H1 (cell line): ENCODE measurements around the gene ANAPC10. TPM values are rescaled to one million over a fixed set of nuclear protein-coding genes. Genes with fewer than 3 reads are reported as not detected.

ENCODE experiments used
- CTCF ChIA-PET: fragments of 300-600 bp; sonication (Branson Sonifier 250); formaldehyde crosslinking; loops from one replicate; lab custom pipeline; 2021; ENCODE audit not compliant: partially characterized antibody; lab: Charles Lee
- POLR2A ChIA-PET: fragments of 300-600 bp; sonication (Branson Sonifier 250); formaldehyde crosslinking; loops from one replicate; lab custom pipeline; 2021; ENCODE audit warnings: inconsistent platforms; ENCODE audit not compliant: partially characterized antibody; lab: Charles Lee
- DNase-seq, 2 experiments: peaks; one replicate each; pipeline versions ENCODE4 v3.0.0 to v3.0.0-alpha.2; 2010 to 2022; ENCODE audit warnings: low spot score in 2 of 2, low read depth in 1 of 2, mixed read lengths in 1 of 2
- FAIRE-seq: peaks from 2 replicates; lab custom pipeline; 2011; peaks lifted over from hg19 to GRCh38; lab: Jason Lieb, UNC
- H2AFZ ChIP-seq: 2 replicates; pipeline ENCODE4 v1.8.1; 2012; ENCODE audit warnings: low read length, inconsistent platforms
- H2AK5ac ChIP-seq: 2 replicates; pipeline ENCODE4 v1.6.1; 2013; ENCODE audit warnings: low read depth, low read length
- H2BK120ac ChIP-seq: replicated peaks from 2 replicates; pipeline ENCODE3; 2013; ENCODE audit warnings: low read depth, low read length, inconsistent platforms
- H2BK12ac ChIP-seq: 2 replicates; pipeline ENCODE4 v1.6.1; 2013; ENCODE audit warnings: low read depth, low read length
- H2BK15ac ChIP-seq: 2 replicates; pipeline ENCODE4 v1.6.1; 2013; ENCODE audit warnings: low read length
- H2BK20ac ChIP-seq: 2 replicates; pipeline ENCODE4 v1.6.1; 2013; ENCODE audit warnings: low read length
- H2BK5ac ChIP-seq: 2 replicates; pipeline ENCODE4 v1.6.1; 2013; ENCODE audit warnings: low read depth, low read length
- H3K14ac ChIP-seq: 2 replicates; pipeline ENCODE4 v1.6.1; 2013; ENCODE audit warnings: inconsistent platforms; ENCODE audit not compliant: insufficient read length
- H3K18ac ChIP-seq: 2 replicates; pipeline ENCODE4 v1.6.1; 2013; ENCODE audit warnings: low read length; ENCODE audit errors: extremely low read depth
- H3K23ac ChIP-seq: 2 replicates; pipeline ENCODE4 v1.6.1; 2013; ENCODE audit warnings: inconsistent platforms; ENCODE audit not compliant: insufficient read length
- H3K23me2 ChIP-seq: 2 replicates; pipeline ENCODE4 v1.6.1; 2013; ENCODE audit warnings: low read depth, low read length
- H3K27ac ChIP-seq: 2 replicates; pipeline ENCODE4 v1.6.1; 2011; ENCODE audit warnings: low read depth, low read length, inconsistent platforms
- H3K27me3 ChIP-seq, 4 experiments: replicated peaks in 1 of 4; 1 replicate in 1 of 4; 2 replicates in 3 of 4; pipeline versions ENCODE4 v1.6.1 to v1.8.1; 2011 to 2013; ENCODE audit warnings: low read length in 3 of 4, mild to moderate bottlenecking in 3 of 4, inconsistent platforms in 2 of 4, mixed read lengths in 2 of 4, moderate library complexity in 1 of 4; ENCODE audit not compliant: control insufficient read depth in 3 of 4, insufficient read depth in 3 of 4; ENCODE audit errors: extremely low read depth in 1 of 4
- H3K36me3 ChIP-seq, 4 experiments: 2 replicates each; pipeline versions ENCODE4 v1.6.1 to v1.8.1; 2011 to 2013; ENCODE audit warnings: mild to moderate bottlenecking in 4 of 4, low read length in 3 of 4, moderate library complexity in 2 of 4, control low read depth in 1 of 4, inconsistent platforms in 1 of 4; ENCODE audit not compliant: insufficient read depth in 4 of 4, control insufficient read depth in 2 of 4
- H3K4ac ChIP-seq: replicated peaks from 2 replicates; pipeline ENCODE3; 2013; ENCODE audit warnings: low read length, low read depth, mixed read lengths, inconsistent platforms; ENCODE audit not compliant: insufficient read length
- H3K4me1 ChIP-seq, 4 experiments: replicated peaks in 1 of 4; 1 replicate in 1 of 4; 2 replicates in 3 of 4; pipeline versions ENCODE4 v1.6.1 to v1.8.1; 2011 to 2013; ENCODE audit warnings: low read length in 3 of 4, inconsistent platforms in 2 of 4, mixed read lengths in 1 of 4; ENCODE audit not compliant: insufficient read depth in 4 of 4, control insufficient read depth in 3 of 4
- H3K4me2 ChIP-seq, 2 experiments: 2 replicates each; pipeline versions ENCODE4 v1.6.1 to v1.8.1; 2011 to 2013; ENCODE audit warnings: low read depth in 2 of 2, low read length in 2 of 2, control low read depth in 1 of 2, inconsistent platforms in 1 of 2, mild to moderate bottlenecking in 1 of 2; ENCODE audit not compliant: insufficient read depth in 1 of 2
- H3K4me3 ChIP-seq, 4 experiments: fragments of 200-600, 300-600 bp in 1 of 4; sonication (generic), shearing (Covaris generic), sonication (Bioruptor Twin) in 1 of 4; 2 replicates each; pipeline versions ENCODE4 v1.5.1 to v1.8.1; 2011 to 2016; ENCODE audit warnings: low read length in 4 of 4, low read depth in 3 of 4, control low read depth in 2 of 4, inconsistent platforms in 2 of 4, mild to moderate bottlenecking in 2 of 4, mixed read lengths in 1 of 4, moderate library complexity in 1 of 4; ENCODE audit not compliant: insufficient read depth in 2 of 4; ENCODE audit errors: extremely low read depth in 1 of 4
- H3K56ac ChIP-seq: replicated peaks from 2 replicates; pipeline ENCODE3; 2013; ENCODE audit warnings: low read depth, mild to moderate bottlenecking, mixed read lengths, low read length, inconsistent platforms; ENCODE audit not compliant: insufficient read length
- H3K79me1 ChIP-seq: 2 replicates; pipeline ENCODE4 v1.6.1; 2013; ENCODE audit warnings: low read depth, low read length, control low read depth
- H3K79me2 ChIP-seq, 2 experiments: 2 replicates each; pipeline versions ENCODE4 v1.6.1 to v1.8.1; 2012 to 2013; ENCODE audit warnings: low read length in 2 of 2, mild to moderate bottlenecking in 2 of 2, inconsistent platforms in 1 of 2; ENCODE audit not compliant: insufficient read depth in 2 of 2, control insufficient read depth in 1 of 2
- H3K9ac ChIP-seq, 4 experiments: replicated peaks in 1 of 4; 1 replicate in 1 of 4; 2 replicates in 3 of 4; pipeline versions ENCODE4 v1.6.1 to v1.8.1; 2011 to 2013; ENCODE audit warnings: low read depth in 3 of 4, low read length in 3 of 4, control low read depth in 2 of 4, mild to moderate bottlenecking in 2 of 4, moderate library complexity in 2 of 4, inconsistent platforms in 1 of 4; ENCODE audit errors: extremely low read depth in 1 of 4
- H3K9me3 ChIP-seq, 2 experiments: 2 replicates each; pipeline versions ENCODE4 v1.6.1 to v1.8.1; 2012 to 2013; ENCODE audit warnings: mild to moderate bottlenecking in 2 of 2, moderate library complexity in 2 of 2, control low read depth in 1 of 2, inconsistent platforms in 1 of 2, low read depth in 1 of 2, low read length in 1 of 2, mixed read lengths in 1 of 2; ENCODE audit not compliant: insufficient read depth in 2 of 2
- H4K20me1 ChIP-seq, 2 experiments: replicated peaks in 1 of 2; 2 replicates each; pipeline versions ENCODE3 to v1.8.1; 2011 to 2013; ENCODE audit warnings: inconsistent platforms in 2 of 2, low read length in 2 of 2, mild to moderate bottlenecking in 1 of 2; ENCODE audit not compliant: insufficient read depth in 2 of 2, control insufficient read depth in 1 of 2
- H4K5ac ChIP-seq: 2 replicates; pipeline ENCODE4 v1.6.1; 2013; ENCODE audit warnings: low read length, low read depth, mixed read lengths, inconsistent platforms; ENCODE audit not compliant: insufficient read length
- H4K8ac ChIP-seq: 2 replicates; pipeline ENCODE4 v1.8.0; 2013; ENCODE audit warnings: mild to moderate bottlenecking, moderate library complexity, low read length, inconsistent platforms; ENCODE audit not compliant: insufficient read depth; ENCODE audit errors: extremely low read depth
- H4K91ac ChIP-seq: replicated peaks from 2 replicates; pipeline ENCODE3; 2013; ENCODE audit warnings: low read length, mixed read lengths, inconsistent platforms; ENCODE audit not compliant: insufficient read length
- BACH1 ChIP-seq: IDR thresholded peaks from 2 replicates; pipeline ENCODE4 v1.6.1; 2012; ENCODE audit warnings: low read length, improper control_type of control experiment
- CEBPB ChIP-seq: IDR thresholded peaks from 2 replicates; pipeline ENCODE4 v1.6.1; 2012; ENCODE audit warnings: low read depth, low read length
- NANOG ChIP-seq: IDR thresholded peaks from 2 replicates; pipeline ENCODE4 v1.6.1; 2011; ENCODE audit warnings: low read length, low read depth, mild to moderate bottlenecking, inconsistent platforms; ENCODE audit not compliant: insufficient read depth, poor library complexity, severe bottlenecking
- NRF1 ChIP-seq: IDR thresholded peaks from 2 replicates; pipeline ENCODE4 v1.6.1; 2011; ENCODE audit warnings: mild to moderate bottlenecking, low read depth, low read length, improper control_type of control experiment
- WGBS, 2 experiments: shearing (Covaris generic) in 1 of 2; methylation state at CpG; one replicate each; pipeline versions ENCODE4 v1.1.6 to v1.1.7; 2013 to 2015; ENCODE audit warnings: low lambda C conversion rate in 2 of 2, mixed read lengths in 2 of 2, inconsistent platforms in 1 of 2, low coverage in 1 of 2, missing lambda C conversion rate in 1 of 2; ENCODE audit not compliant: insufficient replicate concordance in 2 of 2, insufficient coverage in 1 of 2, insufficient read length in 1 of 2; ENCODE audit errors: extremely low coverage in 1 of 2, missing lambda C conversion rate in 1 of 2; 5-methylcytosine and 5-hydroxymethylcytosine counted together
- polyA plus RNA-seq, 7 experiments: library from polyadenylated mRNA; depleted of rRNA in 3 of 7; stranded (reverse) in 5 of 7; unstranded in 2 of 7; fragments of >200 nt in 5 of 7; fragments of 200-250 nt in 2 of 7; gene quantifications; 1 replicate in 5 of 7; 2 replicates in 1 of 7; 4 replicates in 1 of 7; pipeline versions ENCODE4 v1.2.1 to v1.2.3, GENCODE V29; 2011 to 2013; ENCODE audit warnings: missing spikeins in 2 of 7, mixed read lengths in 2 of 7
- total RNA-seq: library from RNA; stranded (reverse); fragmentation: NEBNext Ultra II Directional; extraction: Animal tissue kit (Norgen Biotek cat#: 25700); gene quantifications from 2 replicates; pipeline ENCODE4 v1.2.1, GENCODE V29; 2021

ANAPC10 gene
- total and polyA plus RNA-seq, 2 of the 8 experiments (the other 6 are each of a cell fraction or from before 2014, with no cell fraction given): 17.6 to 23.3 TPM

DNA sequence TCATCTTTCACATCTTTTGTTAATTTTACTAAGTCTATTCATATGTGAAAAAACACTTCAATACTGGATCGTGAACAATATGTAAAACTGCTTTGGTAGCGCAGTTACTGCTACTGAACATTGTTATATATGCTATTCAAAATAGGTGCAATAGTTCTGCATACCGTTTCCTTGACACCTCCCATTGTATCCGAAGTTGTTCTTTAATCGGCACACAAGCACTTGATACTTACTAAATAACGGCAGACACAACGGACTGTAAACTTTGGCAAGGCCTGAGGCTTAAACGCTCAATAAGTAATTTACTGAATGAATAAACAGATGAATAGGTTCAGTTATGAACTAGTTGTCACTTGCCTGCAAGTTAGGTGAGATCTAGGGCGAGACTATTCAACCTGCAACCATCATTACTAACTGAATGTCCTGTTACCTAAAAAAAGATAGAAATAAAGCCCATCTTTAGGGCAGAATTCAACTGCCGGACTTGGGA, 620 bp downstream of the ANAPC10 start:
- peaks cover 0 to 6% (median 1%) of the 10 kb centered on the region in 4 experiments; a peak in 2 of 7 replicates for H3K4me1 ChIP-seq
- H2BK12ac ChIP-seq: no peak overlapping the region; the same call in 1 of the 2 replicates
- no peak overlapping the region for H2BK5ac ChIP-seq
- H3K4me3 ChIP-seq: peak overlapping the region; percentile 88 to 98 (median 96)
- no peak overlapping the region for H2BK20ac ChIP-seq
- peak overlapping the region; percentile 90 for H3K27ac ChIP-seq
- no peak overlapping the region for H4K91ac ChIP-seq
- H2AFZ ChIP-seq: peak overlapping the region; percentile 98; the same call in 1 of the 2 replicates
- no peaks in the 10 kb centered on the region; the same call in 1 of the 2 replicates for H3K79me1 ChIP-seq
- peaks cover 0 to 1% of the 10 kb centered on the region in 2 experiments for H4K20me1 ChIP-seq
- peak overlapping the region; percentile 62 to 88 for H3K4me2 ChIP-seq
- no peak overlapping the region for H4K5ac ChIP-seq
- POLR2A ChIA-PET: interaction anchor here (0.6 to 1.8 kb wide), 18 partner anchors 8 to 448 kb away, joined by 3 to 10 read pairs (median 4); partner anchors contain the start of gene OTUD4
- no peak overlapping the region for H2BK15ac ChIP-seq
- no peak overlapping the region for H4K8ac ChIP-seq
- H2AK5ac ChIP-seq: no peak overlapping the region
- 41% methylated on average over 10 of the region's 10 CpGs; no CpG with 5 or more reads in 1 of the 2 experiments for WGBS, 2 experiments
- no peak for TF ChIP-seq BACH1
- no peak for TF ChIP-seq CEBPB
- no peak for TF ChIP-seq NRF1
- TF ChIP-seq NANOG: no peak
- H3K56ac ChIP-seq: peak overlapping the region; percentile 47
- H3K23ac ChIP-seq: no peak overlapping the region
- H3K79me2 ChIP-seq: peaks cover 32 to 93% of the 10 kb centered on the region in 2 experiments
- peak overlapping the region; percentile 81 to 99 (median 91) for H3K9ac ChIP-seq
- no peak overlapping the region for H2BK120ac ChIP-seq
- no peak overlapping the region for H3K18ac ChIP-seq
- H3K9me3 ChIP-seq: no peaks in the 10 kb centered on the region; a peak in 1 of 4 replicates
- DNase-seq (no peak), FAIRE-seq (no peak)
- no peaks in the 10 kb centered on the region for H3K27me3 ChIP-seq
- H3K14ac ChIP-seq: no peak overlapping the region
- CTCF ChIA-PET: interaction anchor here (0.5 to 1.3 kb wide), 3 partner anchors 12 to 44 kb away, joined by 3 read pairs; no protein-coding TSS in a partner anchor
- H3K4ac ChIP-seq: no peak overlapping the region
- no peaks in the 10 kb centered on the region for H3K23me2 ChIP-seq
- peaks cover 3 to 26% (median 14%) of the 10 kb centered on the region in 4 experiments for H3K36me3 ChIP-seq
